Measurements from ENCODE around the gene GPC3.
"Not testable (repeated sequence)": the region's sequence is repeated elsewhere in the genome, so short reads cannot be mapped to it uniquely, and the experiment has no call there.

- not testable (repeated sequence) for TF ChIP-seq CTCF, POLR2A (IDR thresholded peaks at IDR 0.05)
These were observed 30.1 kb upstream of the GPC3 start for GRCh38 chrX:134015510-134015909.

All from right lobe of liver (tissue), 4 donors.